ENCODE data around the gene PPP6R3.

The PPP6R3 gene

GRCh38 chr11:68661697-68662603, 201.4 kb downstream of the PPP6R3 start:
- in situ Hi-C loops (cut with MboI; ENCODE audit: low sequenced_read_pairs): no loop called here

- in situ Hi-C loops (cut with MboI; ENCODE audit: low sequenced_read_pairs): no loop called here
Measured at GRCh38 chr11:68663482-68664010, 203.0 kb downstream of the PPP6R3 start.

GRCh38 chr11:68664141-68664540, 203.6 kb downstream of the PPP6R3 start:
- in situ Hi-C loops (cut with MboI; ENCODE audit: low sequenced_read_pairs): no loop called here

- in situ Hi-C loops (cut with MboI; ENCODE audit: low sequenced_read_pairs): no loop called here
Measured at GRCh38 chr11:68664906-68665305, 204.4 kb downstream of the PPP6R3 start.

All from HL-60/S4 treated with phorbol 12-myristate 13-acetate at 8.2 ng/mL for 4 days and 3 days (cell line).